Measurements from ENCODE around the gene LYST.
"Not testable (repeated sequence)": the region's sequence is repeated elsewhere in the genome, so short reads cannot be mapped to it uniquely, and the experiment has no call there.

Gene LYST

DNA sequence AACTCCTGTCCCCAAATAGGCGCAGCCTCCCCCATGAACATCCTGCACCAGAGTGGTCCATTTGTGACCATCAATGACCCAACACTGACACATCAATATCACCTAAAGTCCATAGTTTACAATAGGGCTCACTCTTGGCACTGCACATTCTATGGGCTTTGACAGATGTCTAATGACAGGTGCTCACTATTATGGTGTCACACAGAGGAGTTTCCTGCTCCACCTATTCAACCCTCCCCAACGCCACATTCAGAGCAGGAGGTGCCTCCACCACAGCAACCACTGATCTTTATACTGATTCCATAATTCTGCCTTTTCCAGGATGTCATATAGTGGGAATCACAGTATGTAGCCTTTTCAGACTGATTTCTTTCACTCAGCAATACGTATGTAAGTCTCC is 241.4 kb downstream of the LYST start:
- no peak for DNase-seq

DNA sequence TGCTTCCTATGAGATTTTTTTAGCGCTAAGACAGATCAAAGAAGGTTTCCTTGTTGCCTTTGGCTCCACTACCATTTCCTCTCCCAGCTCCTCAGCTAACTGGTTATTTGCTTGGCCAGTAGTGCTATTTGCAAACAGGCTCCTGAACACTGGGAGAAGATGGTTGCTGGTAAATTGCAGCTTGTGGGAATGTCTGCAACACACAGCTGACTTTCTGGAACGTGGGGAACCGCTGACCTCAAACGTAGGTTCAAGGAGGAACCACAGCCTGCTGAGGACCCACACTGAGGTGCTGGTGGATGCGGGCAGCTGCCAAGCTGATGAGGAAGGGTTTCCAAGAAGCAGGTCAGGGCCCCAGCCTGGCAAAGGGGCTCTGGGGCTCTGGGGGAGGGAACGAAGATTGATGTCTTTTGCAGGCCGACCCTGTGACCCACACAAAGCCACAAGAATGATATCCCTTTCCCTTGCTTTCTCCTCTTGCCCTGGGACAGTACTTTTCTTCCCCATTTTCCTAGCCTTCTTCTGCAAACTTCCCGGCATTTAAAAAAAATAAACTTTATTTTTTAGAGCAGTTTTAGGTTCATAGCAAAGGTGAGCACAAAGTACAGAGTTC is 241.9 kb downstream of the LYST start:
- no peak for DNase-seq

DNA sequence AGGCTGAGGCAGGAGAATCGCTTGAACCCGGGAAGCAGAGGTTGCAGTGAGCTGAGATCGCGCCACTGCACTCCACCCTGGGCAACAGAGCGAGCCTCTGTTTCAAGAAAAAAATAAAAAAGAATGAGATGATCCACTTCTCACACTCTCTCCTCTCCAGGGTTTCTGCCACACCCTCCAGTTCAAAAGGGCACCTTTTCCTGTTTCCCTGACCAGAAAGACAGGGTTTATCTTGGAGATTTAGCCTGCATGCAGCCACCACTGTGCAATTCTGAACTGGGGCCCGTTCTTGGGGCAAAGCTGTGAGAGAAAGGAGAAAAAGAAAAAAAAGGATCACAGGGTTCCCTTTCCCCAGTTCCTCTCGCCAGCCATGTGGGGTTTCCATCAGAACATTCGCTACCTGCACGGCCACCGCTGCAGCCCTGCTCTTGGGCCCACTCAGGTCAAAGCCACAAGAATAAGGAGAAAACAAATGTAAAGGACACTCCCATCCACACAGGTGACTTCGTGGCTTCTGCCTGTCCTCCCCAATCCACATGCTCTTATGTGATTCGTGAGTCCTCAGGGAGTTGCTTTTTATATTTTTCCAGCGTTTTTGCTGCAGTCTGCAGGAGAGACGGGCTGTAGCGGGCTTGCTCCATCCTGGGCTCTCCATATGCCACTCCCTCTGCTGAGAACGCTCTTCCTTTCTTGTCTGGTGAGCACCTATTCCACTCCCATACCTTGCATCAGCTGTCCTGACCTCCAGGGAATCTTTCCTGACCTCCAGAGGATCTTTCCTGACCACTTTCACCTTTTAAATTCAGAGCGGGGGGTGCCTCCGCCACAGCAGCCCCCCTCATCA is 243.5 kb downstream of the LYST start:
- no peak for DNase-seq

DNA sequence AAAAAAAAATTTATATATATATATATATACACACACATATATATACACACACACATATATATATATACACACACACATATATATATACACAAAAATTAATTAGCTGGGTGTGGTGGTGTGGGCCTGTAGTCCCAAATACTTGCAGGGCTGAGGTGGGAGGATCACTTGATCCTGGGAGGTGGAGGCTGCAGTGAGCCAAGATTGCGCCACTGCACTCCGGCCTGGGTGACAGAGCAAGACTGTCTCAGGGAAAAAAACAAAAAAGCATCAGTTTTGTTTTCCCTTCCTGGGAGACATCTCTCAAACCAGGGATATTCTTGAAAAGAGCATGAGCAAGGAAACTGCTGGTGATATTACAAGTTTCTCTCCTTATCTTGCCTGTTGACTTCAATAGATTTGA is 247.6 kb downstream of the LYST start:
- not testable (repeated sequence) for DNase-seq

DNA sequence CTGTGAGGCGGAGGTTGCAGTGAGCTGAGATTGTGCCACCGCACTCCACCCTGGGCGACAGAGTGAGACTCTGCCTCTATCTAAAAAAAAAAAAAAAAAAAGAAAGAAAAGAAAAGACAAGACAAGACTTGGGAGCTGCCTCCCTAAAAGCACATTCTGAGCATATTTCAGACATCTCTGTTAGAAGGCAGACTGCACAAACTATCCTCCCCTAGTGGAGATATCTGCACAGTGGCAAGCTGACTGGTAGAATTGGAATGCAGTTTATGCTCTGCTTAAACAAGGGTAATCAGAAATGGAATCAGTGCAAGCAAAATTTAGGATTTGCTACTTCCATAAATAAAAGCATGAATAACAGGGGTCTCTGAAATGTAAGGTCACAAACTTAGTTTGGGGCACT is 248.9 kb downstream of the LYST start:
- no peak for DNase-seq

DNA sequence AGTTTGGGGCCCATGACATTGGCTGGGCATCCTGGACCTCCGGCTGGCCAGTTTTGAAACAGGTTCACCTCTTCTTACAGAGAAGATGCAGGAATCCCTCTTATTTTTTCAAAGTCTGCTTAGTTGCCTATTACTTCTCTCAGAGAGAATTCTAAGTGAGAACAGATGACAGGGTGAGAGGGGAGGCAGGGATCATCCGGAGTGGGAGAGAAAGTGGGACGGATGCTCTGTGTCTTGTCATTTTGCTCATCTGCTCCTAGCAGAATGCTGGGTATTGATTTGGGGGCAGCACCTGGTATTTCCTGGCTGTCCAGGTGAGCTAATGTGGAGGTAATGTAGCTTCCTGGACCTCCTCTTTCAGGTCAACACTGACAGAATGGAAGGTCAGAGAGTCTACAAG is 249.6 kb downstream of the LYST start:
- DNase-seq = no peak

DNA sequence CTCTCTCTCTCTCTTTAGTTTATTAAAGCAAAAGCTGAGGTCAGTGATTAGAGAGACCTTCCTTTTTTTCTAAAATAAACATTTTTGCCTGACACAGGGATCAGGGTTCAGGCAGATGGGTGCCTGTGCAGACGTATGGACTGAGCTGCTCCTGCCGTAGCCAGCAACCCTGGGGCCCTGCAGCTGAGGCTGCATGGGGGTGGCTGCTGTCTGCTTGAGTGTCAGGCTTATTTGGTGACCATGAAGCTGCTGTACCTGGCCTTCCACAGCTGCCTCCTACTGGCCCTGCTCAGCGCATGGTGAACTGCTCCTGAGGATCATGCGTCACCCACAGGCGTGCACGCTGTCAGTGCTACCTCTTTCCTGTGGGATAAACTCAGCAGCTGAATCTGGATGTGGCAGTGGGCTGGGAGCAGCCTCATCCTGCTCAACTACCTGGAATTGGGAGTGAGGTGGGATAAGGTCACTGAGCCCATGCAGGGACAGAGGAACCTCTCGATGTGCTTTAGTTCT is 252.2 kb downstream of the LYST start:
- no peak for DNase-seq

DNA sequence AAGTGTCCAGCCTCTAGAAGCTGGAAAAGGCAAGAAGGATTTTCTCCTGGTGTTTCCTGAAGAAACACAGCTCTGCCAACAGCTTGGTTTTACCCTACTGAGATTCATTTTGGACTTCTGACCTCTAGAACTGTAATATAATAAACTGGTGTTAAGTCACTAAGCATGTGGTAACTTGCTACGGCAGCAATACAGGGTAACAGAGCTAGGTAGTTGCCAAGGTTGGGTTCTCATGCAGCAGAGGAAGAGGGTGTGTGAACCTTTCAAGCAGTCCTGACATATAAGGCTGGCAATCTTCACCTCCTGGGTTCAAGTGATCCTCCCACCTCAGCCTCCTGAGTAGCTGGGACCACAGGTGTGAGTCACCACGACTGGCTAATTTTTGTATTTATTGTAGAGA is 253.1 kb downstream of the LYST start:
- no peak for DNase-seq

DNA sequence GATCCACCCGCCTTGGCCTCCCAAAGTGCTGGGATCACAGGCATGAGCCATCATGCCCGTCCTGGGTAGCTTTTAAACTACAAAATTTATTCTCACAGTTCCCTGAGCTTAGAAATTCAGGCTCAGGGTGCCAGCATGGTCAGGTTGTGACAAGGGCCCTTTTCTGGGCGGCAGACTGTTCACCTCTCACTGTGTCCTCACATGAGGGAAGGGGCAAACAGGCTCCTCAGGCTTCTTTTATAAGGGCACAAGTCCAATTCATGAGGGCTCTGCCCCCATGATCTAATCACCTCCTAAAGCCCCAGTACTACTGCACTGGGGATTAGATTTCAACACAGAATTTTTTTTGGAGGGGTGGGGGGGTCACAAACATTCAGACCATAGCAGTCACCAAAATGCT is 253.9 kb downstream of the LYST start:
- no peak for DNase-seq

Measured in cerebellar nuclear complex (tissue), 1 donor.